HG02642 (cell line): ENCODE measurements around the gene CLRN3.
A peak's percentile ranks its signal among the peaks of the same experiment; 100 is the strongest.

Experiments used
- ATAC-seq: cut with Tn5 transposase; IDR thresholded peaks from one replicate; pipeline ENCODE4 v1.9.1; 2021; ENCODE audit warnings: mild to moderate bottlenecking; ENCODE audit not compliant: unreplicated experiment, poor library complexity

Gene CLRN3

DNA sequence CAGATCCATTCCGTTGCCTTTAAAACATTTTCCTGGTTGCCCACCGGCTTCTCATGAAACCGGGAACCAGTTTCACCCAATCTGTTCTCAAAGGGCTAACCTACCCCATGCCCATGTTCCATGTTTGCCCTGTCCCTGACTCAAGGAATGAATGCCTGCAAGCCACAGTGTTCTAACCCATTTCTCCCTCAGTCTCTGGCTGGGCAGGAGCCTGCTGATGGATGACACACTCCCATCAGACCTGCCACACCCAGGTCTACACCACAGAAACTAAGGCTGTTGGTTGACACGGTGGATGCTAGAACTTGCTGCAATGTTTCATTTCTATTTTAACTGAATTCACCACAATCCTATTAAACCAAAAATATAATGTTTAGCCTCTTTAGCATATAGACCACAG, 15.6 kb downstream of the CLRN3 start:
- ATAC-seq, result no peak

DNA sequence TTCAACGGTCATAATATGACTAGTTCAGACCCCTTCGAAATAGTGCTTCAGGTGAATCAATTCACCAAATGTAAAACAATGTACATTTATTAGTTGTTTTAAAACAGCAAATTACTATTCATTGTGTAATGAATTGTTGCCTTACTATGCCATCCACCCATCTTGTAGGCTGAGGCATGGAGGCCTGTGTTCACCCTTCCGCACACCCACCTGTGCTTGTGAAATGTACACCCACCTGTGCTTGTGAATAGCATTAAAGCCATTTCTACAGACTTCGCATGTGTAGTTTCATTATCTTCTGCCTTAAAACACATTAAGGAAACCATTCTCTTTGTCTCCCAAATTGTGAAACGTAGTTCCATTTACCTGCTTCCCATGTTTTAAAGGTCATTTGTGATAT, 16.8 kb downstream of the CLRN3 start:
- ATAC-seq, result no peak

DNA sequence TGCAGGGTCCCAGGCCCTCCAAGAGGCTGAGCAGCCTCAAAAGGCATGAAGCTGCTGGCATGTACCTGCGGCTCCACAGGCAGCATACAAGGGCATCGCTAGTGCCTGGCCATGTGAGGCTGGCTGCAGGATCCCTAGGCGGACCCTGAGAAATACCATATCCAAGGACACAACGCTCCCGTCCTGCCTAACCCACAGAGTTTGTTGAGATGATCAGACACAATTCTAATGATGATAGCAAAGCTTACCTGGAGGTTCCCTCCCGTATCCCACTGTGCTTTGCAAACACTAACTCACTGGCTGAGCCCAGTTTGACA, 17.3 kb downstream of the CLRN3 start:
- ATAC-seq, result no peak

DNA sequence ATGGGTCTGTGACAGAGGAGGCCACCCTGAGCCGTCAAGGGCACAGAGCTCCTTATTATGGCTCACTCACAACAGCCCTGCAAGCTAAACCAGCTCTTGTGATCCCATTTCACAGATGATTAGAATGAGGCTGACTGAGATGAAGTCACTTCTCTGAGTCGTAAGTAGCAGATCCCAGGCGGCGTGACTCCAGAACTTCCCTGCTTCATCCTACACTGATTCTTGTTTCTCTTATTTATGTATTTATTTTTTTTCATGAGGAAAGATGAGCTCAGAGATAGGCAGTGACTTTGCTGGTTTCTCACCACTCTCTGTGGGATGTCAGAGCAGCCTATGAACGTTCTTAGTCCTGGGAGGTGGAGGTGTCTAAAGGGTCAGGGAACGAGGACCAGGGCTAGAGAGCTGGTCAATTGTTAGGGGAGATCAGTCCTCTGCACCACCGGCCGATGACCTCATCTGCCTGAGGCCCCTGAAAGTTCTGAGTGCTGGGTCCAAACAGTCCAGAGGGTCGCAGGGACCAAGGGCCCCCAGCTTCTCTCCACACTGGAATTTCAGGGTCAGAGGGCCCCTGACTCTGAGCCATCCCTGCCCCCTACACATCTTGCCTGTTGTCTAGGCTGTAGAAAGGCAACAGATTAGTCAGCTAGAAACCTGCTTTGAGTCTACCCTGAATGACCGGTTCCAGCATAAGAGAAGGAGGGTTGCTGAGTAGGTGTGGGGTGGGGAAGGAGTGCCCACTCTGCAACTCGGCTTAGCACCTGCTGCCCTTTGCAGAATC, 17.9 kb downstream of the CLRN3 start:
- no peak for ATAC-seq

DNA sequence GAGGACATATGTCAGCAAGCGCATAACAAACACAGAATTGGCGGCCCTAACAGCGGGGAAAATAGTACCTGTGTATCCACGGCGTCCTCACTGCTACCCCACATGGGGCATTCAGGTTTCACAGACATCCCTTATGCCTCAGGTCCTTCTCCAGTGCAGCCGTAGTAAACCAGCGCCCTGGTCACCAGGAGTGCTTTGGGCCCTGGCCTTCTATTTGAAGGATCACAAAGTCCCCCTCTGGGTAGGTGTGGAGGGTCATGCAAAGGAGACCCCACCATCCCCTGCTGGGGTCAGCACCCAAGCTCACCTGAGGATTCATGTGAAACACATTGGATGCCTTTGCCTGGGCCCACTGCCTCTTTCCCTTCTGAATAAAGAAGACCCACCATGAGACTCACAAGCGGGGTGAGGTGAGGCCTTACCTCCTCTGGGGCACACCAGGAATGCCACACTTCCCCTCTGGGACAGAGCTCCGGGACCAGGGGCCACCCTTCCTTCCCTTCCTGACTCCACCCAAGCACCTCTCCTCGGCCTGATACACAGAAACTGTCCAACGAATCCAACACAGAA, 18.8 kb downstream of the CLRN3 start:
- ATAC-seq, result no peak

DNA sequence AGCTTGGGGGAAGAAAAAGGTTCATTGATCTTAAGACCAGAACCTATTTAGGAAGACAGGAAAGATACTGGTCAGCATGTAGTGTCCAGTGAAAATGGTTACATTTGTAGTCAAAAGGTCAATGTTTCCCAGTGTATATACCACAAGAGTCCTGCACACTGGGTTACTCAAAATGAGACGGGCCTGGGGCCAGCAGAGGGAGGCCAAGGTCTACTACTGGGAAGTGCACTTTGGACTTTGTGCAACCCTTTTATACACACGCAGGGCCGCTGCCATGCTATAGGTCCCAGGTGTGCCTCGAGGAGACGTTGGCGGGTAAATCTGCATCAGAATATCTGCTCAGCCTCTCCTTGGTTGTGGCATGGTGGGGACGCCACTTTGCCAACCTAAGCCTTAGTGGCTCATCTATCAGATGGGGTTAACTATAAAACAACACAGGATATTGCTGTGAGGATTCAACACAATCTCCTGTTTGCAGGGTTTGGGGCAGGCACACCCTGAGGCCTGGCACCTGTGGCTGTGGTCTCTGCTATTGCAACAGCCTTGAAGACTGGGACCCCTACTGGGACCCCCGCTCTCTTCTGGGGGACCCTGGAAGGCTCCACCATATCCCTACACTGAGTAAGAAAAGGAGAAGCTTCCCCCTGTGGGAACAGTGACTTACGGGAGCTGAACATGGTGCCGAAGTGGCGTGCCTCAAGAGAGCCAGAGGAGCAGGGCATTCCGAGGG, 19.7 kb downstream of the CLRN3 start:
- no peak for ATAC-seq

DNA sequence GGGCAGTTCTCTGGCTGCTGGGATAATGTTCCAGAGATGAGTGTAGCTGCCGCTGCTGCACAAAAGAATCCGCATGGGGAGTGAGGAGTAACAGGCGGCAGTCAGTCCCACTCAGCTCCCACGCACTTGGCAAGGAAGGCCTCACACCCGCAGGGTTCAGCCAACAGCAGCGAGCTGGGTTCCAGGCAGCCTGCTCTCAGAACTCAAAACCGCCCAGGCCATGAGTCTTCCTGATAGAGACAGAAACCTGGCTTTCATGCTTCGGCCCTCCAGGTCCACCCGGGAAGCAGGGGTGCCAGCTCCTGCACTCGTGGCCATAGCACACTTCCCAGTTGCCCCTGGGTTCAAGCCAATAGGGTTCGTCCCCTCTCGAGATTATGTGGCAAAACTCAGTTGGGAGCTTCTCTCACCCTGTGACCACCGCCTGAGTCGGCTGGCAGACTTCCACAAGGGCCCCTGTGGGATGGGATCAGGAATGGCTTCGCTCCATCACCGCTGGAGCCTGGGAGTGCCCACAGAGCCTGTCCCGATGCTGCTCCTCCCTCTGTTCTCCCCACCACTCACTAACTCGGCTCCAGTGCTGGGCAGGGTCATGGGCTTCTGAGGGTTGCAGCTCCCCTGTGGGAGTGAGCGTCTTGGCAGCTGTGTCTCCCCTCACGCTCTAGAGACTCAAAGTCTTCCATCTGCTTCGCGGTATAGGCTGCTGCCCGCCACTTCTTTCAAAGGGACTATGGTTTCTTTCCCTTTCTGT, 20.6 kb downstream of the CLRN3 start:
- ATAC-seq, result no peak

DNA sequence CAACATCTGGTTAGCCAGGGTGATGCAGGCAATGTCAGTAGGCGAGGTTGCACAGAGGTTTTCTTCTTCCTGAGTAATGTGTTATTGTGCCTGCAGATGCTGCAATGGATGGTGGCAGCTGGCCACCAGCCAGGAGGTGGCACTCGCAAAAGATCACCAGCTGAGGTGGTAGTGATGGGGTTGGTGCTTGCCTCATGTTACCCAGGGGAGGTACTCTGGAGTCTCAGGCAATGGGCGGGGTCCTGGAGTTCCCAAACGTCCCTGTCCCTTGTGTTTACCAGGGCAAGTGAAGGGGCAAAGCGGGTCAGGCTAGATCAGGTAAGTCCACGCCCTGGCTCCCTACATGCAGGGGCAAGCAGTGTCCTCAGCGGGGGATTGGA, 21.1 kb downstream of the CLRN3 start:
- no peak for ATAC-seq

DNA sequence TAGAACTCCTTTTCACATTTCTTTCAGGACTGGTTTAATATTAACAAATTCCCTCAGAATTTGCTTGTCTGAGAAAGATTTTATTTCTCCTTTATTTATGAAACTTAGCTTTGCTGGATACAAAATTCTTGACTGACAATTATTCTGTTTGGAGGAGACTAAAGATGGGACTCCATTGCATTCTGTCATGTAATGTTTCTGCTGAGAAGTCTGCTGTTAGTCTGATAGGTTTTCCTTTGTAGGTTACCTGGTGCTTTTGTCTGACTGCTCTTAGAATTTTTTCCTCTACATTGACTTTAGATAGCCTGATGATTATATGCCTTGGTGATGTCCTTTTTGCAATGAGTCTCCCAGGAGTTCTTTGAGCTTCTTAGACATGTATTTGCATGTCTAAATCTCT, 23.4 kb downstream of the CLRN3 start:
- ATAC-seq, result no peak

DNA sequence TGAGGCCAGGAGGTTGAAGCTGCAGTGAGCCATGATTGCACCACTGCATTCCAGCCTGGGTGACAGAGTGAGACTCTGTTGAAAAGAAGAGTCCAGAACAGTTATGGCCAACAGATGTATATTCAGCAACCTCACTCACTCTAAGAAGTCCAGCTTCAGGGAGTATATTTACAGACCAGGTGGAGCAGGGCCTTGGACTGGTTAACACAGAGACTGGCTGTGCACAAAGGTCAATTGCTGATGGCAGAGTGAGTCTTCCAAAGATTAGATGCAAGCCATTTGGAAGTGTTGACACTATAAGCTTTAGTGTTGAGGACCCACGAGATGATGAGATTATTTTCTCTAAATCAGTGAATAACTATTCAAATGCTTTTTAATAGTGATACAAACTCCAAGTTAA, 24.9 kb downstream of the CLRN3 start:
- ATAC-seq, result no peak

DNA sequence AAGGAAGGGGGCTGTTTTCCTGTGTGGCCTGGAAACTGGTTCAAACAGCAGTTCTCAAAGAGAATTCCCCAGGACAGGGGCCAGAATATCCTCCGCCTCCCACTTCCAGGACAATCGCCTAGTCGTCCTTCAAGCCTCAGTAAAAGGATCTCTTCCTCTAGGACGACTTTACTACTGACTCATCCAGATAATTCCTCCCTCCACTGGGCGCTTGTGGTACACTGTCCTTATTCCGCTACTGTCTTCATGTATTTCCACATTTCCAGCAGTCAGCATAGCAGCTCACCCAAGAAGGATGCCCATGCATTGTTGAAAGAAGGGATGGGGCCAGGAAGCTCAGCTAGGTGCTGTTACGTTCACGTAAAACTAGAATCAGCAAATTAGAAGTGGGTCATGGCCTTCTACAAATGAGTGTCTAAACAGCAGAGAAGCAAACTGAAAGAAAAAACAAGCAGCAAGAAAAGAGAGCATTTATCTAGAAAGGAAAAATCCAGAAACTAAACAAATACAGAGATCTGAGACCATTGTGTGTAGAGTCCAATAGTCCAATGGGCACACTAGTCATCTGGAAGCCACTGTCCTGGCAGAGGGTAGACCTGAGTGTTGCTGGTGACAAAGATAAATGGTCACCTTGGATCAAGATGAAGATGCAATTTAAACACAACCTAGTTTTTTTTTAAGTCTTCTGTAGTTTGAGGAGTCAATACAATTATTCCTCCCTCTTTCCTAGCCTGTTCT, 26.3 kb downstream of the CLRN3 start:
- ATAC-seq, result no peak

DNA sequence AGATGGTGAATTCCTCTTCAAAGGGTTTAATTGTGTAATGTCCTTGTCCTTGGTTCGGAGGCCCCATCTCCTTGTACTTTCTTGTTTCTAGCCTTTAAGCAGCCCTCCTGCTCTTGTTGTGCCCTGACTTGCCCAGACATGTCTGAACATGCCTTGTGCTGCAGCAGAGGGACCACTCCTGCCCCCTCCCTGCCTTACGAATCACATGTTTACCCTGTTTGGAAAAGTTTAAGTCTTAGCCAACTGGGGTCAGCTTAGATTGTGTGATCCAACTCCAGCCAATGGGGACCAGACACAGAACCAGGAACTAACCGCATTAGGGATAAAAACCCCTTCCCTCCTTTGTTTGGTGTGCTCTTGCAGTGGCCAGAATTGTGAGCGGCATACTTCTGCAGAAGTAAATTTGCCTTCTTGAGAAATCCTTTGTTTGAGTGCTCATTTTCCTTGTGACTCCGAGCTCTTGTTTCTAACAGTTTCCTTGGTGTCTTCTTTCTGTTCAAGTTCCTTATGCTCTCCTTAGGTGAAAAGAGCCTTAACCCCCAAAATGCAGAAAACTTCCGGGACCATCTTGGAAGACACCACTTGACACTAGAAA, 29.4 kb downstream of the CLRN3 start:
- ATAC-seq, result no peak

DNA sequence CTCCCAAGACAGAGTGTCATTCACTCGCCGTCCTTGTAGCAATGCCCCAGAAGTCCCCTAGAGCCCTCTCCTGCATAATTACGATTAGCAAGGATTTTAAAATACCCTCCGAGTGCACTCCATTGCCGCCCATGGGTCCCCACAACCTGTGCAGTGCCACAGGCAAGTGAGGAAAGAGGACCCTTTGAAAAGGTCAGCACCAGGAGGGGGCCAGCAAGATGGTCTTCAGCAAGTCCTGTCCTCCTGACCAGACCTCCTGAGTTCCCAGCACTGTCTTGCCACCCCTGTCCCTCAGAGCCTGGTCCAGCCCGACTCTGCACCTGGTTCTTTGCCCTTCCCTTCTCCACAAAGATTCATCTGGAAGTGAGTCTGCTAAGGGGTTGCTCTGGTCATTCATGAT, 32.1 kb downstream of the CLRN3 start:
- ATAC-seq, result no peak

DNA sequence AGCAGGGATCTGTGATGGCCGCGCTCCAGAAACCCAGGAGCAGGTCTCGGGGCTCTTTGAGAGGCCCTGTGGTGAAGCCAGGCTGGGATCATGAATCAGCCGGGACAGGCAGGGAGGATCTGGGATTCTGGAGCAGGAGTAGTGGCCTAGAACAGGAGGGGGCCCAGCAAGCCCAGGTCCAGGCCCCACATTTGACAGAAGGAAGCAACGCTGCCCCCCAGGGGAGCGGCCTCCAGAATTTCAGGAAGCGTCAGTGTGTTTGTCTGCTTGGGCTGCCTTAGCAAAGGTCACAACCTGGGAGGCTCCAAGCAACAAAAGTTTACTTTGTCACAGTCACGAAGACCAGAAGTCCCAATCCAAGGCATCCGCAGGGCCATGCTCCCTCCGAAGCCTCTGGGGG, 36.8 kb downstream of the CLRN3 start:
- no peak for ATAC-seq

DNA sequence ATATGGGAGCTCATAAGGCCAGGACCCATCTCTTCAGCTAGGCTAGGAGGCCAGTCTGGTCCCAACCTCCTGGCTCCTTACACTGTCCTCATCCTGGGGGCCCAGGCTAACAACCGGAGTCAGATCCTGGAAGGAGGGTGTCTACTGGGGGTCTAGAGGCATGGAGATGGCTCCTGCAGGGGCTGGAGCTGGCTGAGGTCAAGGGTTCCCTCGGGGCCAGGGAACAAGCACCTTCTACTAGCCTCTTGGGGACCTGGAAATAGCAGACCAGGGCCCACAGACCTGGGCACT, 37.2 kb downstream of the CLRN3 start:
- ATAC-seq, result no peak

DNA sequence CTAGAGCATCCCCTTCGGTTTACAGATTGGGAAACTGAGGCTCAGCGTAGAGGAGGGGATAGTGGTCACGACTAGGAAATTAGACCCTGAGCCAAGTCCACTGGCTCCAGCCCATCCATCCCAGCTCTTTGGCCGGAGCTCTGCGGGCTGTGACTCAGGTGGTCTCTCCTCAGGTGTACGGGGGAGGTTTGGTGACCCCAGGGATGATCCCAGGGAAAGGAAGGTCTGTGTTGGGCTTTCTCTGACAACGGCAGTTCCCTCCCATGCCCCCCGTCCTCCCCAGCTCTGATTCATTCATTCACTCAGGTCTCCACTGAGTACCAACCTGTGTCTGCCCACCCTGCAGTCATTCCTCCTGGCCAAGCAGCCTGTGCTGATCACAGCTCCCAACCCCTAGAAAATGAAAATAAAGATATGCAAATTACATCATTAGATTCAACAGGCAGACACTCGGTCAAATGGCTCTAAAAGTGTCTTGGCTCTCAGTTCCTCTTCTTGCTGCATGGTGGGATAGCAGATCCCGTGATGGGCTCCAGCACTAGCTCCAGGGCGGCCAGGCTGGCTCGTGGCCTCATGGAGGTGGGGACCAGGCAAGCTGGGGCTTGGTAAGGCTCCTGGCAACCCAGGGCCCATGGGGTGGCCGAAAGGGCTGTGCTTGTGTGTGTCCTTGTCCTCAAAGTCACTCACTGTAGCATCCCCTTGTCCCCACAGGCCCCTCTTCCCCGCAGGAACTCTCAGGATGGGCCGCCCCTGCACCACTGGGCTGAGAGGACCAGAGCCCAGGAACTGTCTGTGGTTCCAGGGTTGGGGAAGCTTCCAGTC, 37.8 kb downstream of the CLRN3 start:
- ATAC-seq, result peak; percentile 70

DNA sequence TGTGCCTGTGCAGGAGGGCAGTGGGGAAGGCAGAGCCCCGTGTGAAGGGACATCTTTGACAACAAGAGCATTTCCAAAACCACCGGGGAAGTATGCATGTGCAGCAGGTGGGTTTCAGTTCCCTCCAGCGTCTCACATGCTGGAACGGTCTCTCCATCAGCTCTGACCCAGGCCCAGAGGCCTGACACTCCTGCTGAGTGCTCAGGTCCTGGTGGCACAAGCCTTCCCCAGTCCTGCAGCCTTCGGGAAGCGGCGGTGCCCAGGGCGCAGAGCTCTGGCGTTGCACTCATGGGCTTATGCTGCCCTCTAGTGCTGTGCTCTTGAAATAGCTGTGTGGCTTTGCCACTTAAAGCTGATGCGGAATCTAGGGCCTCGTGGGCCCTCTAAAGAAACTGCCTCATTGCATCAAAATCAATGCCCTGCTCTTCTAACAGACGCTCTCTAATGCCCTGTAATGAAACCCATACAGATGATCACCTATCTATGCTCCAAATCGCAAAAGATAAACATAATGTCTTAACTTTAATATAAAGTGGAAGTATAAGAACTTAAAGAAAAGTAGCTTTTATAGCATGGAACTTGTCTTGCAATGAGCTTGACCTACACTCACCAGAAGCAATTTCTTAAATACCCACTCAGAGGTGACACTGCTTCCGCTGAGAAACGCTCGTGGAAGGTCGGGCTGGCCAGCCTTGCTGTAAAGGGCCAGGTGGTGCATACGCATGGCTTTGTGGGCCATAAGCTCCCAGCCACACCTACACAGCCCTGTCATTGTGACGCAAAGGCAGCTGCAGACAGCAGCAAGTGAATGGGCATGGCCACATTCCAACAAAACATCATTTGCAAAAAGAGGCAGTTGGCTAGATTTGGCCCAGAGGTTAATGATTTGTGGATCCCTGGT, 38.6 kb downstream of the CLRN3 start:
- peak; percentile 66 for ATAC-seq

DNA sequence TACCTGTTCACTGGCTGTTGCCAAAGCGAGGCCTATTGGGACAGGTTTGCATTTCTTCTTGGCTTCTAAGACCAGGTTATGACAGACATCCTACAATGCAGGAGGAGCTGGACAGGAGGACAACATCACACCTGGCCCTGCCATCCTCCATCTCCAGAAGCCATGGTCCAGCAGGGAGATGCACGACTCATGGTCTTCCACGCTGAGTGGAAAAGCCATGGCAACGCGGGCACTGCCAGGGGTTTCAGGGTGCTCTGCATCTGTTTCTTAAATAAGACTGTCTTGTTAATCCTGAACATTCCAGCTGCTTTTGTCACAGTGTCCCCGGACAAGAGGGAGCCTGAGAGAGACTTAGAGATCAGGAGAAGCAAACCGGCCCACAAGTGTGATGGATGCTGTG, 40.3 kb downstream of the CLRN3 start:
- ATAC-seq, result no peak
